HepG2 (cell line): ENCODE measurements around the gene AAGAB.

Experiments used
- FOXO4 ChIP-seq: sonication (generic); formaldehyde crosslinking; conservative IDR thresholded peaks from 2 replicates; pipeline ENCODE4 v1.8.1; 2023; ENCODE audit warnings: missing genetic modification reagents
- TCF7L2 ChIP-seq: IDR thresholded peaks from 2 replicates; pipeline ENCODE4 v1.6.1; 2011; ENCODE audit warnings: mild to moderate bottlenecking, low read depth, low read length, moderate library complexity
- ZBTB39 ChIP-seq: sonication (generic); formaldehyde crosslinking; IDR thresholded peaks from 2 replicates; pipeline ENCODE4 v1.5.0; 2020; ENCODE audit warnings: missing genetic modification reagents

- TF ChIP-seq ZBTB39 (CRISPR knock-in tag) (no peak), TCF7L2 (no peak), FOXO4 (CRISPR knock-in tag) (no peak)
These were observed 4.6 kb downstream of the AAGAB start for GRCh38 chr15:67249830-67250229.
